Osteoblast (primary cell): ENCODE data around the gene SLC26A3. TPM values are rescaled to one million over a fixed set of nuclear protein-coding genes. Genes with fewer than 3 reads are reported as not detected.
"Not testable (repeated sequence)": the region's sequence is repeated elsewhere in the genome, so short reads cannot be mapped to it uniquely, and the experiment has no call there.

Experiments used
- DNase-seq: peaks from one replicate; pipeline ENCODE4 v3.0.0; 2011; ENCODE audit warnings: low spot score, mixed read lengths; ENCODE audit not compliant: insufficient read length; ENCODE audit errors: missing footprints
- H2AFZ ChIP-seq: 2 replicates; pipeline ENCODE4 v1.6.0; 2011; ENCODE audit warnings: mild to moderate bottlenecking, low read length
- H3K27ac ChIP-seq: 2 replicates; pipeline ENCODE4 v1.5.1; 2011; ENCODE audit warnings: mild to moderate bottlenecking, low read depth, low read length, moderate library complexity
- H3K27me3 ChIP-seq: 2 replicates; pipeline ENCODE4 v1.6.0; 2012; ENCODE audit warnings: mild to moderate bottlenecking, control low read depth, inconsistent platforms, low read length, moderate library complexity; ENCODE audit not compliant: insufficient read depth
- H3K36me3 ChIP-seq: 2 replicates; pipeline ENCODE4 v1.5.1; 2011; ENCODE audit warnings: mild to moderate bottlenecking, low read length, control low read depth, moderate library complexity; ENCODE audit not compliant: insufficient read depth
- H3K4me1 ChIP-seq: 2 replicates; pipeline ENCODE4 v1.5.1; 2011; ENCODE audit warnings: mild to moderate bottlenecking, low read length, control low read depth, moderate library complexity; ENCODE audit not compliant: insufficient read depth
- H3K4me2 ChIP-seq: 2 replicates; pipeline ENCODE4 v1.6.0; 2011; ENCODE audit warnings: mild to moderate bottlenecking, low read length; ENCODE audit not compliant: insufficient read depth
- H3K4me3 ChIP-seq: fragments of 200-600 bp; sonication (generic); 3 replicates; pipeline ENCODE4 v1.5.1; 2012; ENCODE audit warnings: mild to moderate bottlenecking, low read length, inconsistent platforms; ENCODE audit not compliant: insufficient read depth
- H3K79me2 ChIP-seq: 2 replicates; pipeline ENCODE4 v1.6.0; 2012; ENCODE audit warnings: mild to moderate bottlenecking, low read length, control low read depth, inconsistent platforms; ENCODE audit not compliant: insufficient read depth
- H3K9me3 ChIP-seq: 2 replicates; pipeline ENCODE4 v1.5.1; 2011; ENCODE audit warnings: low read depth, low read length, control low read depth
- H4K20me1 ChIP-seq: 2 replicates; pipeline ENCODE4 v1.6.0; 2012; ENCODE audit warnings: mild to moderate bottlenecking, low read length, control low read depth; ENCODE audit not compliant: insufficient read depth
- total RNA-seq: library from RNA; depleted of rRNA; stranded (reverse); fragments of >200 nt; gene quantifications from 2 replicates; pipeline ENCODE4 v1.2.3, GENCODE V29; 2012
- TF ChIP-seq, protein P1 (sequence below): IDR thresholded peaks from 2 replicates; pipeline ENCODE4 v1.5.1; 2011; ENCODE audit warnings: mild to moderate bottlenecking, low read depth, low read length, moderate library complexity; ENCODE audit errors: extremely low read depth

The SLC26A3 gene
- total RNA-seq = not detected in 2 replicates

DNA sequence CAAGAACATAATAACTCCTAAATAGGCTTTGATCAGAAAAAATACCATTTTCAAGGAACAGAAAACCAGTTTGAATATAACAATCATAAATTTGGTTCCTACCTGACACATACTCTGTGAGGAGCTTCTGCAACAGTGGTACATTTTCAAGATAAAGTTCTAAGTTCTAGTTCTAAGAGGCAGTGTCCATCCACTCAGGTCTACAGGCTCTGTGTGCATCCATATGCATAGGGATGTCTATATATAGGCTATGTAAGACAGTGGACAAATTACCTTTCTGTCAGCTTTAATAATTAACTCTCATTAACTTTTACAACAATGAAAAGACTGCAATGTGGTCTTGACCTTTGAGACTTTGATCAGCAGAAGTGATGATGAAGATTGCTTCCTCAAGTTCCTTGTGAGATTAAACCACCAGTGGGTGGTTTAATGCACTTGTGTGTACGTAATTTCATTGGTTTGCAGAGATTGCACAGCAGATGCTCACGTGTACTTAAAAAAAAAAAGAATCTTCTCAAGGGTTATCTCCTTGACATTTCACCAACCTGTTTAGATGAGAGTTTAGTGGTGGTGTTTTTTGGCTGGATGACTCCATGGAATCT, at the start of gene SLC26A3:
Gene SLC26A3 (minus strand): TSS at position 215 of the 602 bp plus-strand sequence. CDS start 8,714 bp downstream, outside the sequence.
- H3K27me3 ChIP-seq = peaks cover 18% of the 10 kb centered on the region
- no peaks in the 10 kb centered on the region for H3K9me3 ChIP-seq
- H3K4me1 ChIP-seq = no peaks in the 10 kb centered on the region
- no peak for DNase-seq
- H3K79me2 ChIP-seq = no peaks in the 10 kb centered on the region
- H2AFZ ChIP-seq = no peak within 1 kb of the TSS
- no peaks in the 10 kb centered on the region for H4K20me1 ChIP-seq
- H3K36me3 ChIP-seq = no peaks in the 10 kb centered on the region
- no peak within 1 kb of the TSS for H3K27ac ChIP-seq
- no peak within 1 kb of the TSS for H3K4me2 ChIP-seq
- TF ChIP-seq, protein P1, sequence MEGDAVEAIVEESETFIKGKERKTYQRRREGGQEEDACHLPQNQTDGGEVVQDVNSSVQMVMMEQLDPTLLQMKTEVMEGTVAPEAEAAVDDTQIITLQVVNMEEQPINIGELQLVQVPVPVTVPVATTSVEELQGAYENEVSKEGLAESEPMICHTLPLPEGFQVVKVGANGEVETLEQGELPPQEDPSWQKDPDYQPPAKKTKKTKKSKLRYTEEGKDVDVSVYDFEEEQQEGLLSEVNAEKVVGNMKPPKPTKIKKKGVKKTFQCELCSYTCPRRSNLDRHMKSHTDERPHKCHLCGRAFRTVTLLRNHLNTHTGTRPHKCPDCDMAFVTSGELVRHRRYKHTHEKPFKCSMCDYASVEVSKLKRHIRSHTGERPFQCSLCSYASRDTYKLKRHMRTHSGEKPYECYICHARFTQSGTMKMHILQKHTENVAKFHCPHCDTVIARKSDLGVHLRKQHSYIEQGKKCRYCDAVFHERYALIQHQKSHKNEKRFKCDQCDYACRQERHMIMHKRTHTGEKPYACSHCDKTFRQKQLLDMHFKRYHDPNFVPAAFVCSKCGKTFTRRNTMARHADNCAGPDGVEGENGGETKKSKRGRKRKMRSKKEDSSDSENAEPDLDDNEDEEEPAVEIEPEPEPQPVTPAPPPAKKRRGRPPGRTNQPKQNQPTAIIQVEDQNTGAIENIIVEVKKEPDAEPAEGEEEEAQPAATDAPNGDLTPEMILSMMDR = no peak
- no peak within 1 kb of the TSS for H3K4me3 ChIP-seq

DNA sequence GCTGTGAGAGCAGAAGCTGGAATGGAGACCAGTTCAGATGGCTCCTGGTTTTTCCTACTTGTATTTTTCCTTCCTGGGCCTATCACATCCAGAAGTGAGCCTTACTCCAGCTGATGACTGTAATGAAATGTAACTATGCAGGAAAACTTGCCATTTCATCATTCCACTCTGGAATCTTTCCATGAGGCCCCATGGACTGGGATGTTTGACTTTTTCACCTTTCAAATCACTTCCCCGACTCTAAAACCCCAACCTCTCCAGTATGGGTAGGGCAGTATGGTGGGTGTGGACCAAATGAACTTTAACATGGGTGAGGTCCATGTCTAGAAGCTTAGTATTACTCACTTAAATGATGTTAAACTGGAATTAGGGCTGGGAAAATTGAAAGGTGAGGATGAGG, 47.6 kb upstream of the SLC26A3 start:
- no peak for DNase-seq
- no peaks in the 10 kb centered on the region for H4K20me1 ChIP-seq
- H3K9me3 ChIP-seq = no peaks in the 10 kb centered on the region
- H3K27ac ChIP-seq = no peak overlapping the region
- peaks cover 5% of the 10 kb centered on the region for H3K27me3 ChIP-seq
- TF ChIP-seq, protein P1 = no peak
- no peak overlapping the region for H2AFZ ChIP-seq
- H3K4me2 ChIP-seq = no peak overlapping the region
- no peaks in the 10 kb centered on the region for H3K36me3 ChIP-seq
- no peaks in the 10 kb centered on the region for H3K79me2 ChIP-seq
- H3K4me3 ChIP-seq = no peak overlapping the region
- no peaks in the 10 kb centered on the region for H3K4me1 ChIP-seq

DNA sequence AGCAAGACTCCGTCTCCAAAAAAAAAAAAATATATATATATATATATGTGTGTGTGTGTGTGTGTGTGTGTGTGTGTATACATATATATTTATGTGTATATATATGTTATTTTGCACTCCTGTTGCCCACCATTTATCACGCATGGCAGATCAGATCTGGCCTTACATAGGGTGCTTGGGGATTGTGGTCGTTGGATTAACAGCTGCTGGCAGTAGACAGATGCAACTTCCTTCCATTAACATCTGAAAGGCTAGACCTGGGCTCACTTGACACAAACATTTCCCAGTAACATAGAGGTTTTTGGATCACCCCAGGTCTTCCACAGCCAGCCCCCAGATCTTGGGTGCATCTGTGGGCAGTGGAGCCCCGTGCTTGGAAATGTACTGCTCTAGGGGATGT, 47.2 kb upstream of the SLC26A3 start:
- Histone ChIP-seq H3K79me2 (no peaks in the 10 kb centered on the region), H3K4me3 (no peak overlapping the region), H3K4me2 (no peak overlapping the region), H3K27ac (no peak overlapping the region), H3K9me3 (no peaks in the 10 kb centered on the region), H2AFZ (no peak overlapping the region), H3K36me3 (no peaks in the 10 kb centered on the region), H3K4me1 (no peaks in the 10 kb centered on the region), H4K20me1 (no peaks in the 10 kb centered on the region), H3K27me3 (peaks cover 6% of the 10 kb centered on the region)
- DNase-seq = no peak
- TF ChIP-seq, protein P1 = no peak

DNA sequence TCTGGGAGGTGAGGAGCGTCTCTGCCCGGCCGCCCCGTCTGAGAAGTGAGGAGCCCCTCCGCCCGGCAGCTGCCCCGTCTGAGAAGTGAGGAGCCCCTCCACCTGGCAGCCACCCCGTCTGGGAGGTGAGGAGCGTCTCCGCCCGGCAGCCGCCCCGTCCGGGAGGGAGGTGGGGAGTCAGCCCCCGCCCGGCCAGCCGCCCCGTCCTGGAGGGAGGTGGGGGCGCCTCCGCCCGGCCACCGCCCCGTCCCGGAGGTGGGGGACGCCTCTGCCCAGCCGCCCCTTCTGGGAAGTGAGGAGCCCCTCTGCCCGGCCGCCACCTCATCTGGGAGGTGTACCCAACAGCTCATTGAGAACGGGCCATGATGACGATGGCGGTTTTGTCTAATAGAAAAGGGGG, 45.2 kb upstream of the SLC26A3 start:
- not testable (repeated sequence) for H3K27me3 ChIP-seq, H3K27ac ChIP-seq, H4K20me1 ChIP-seq, H3K4me3 ChIP-seq, DNase-seq, H3K36me3 ChIP-seq, H3K9me3 ChIP-seq, H2AFZ ChIP-seq, H3K79me2 ChIP-seq, H3K4me2 ChIP-seq, H3K4me1 ChIP-seq

DNA sequence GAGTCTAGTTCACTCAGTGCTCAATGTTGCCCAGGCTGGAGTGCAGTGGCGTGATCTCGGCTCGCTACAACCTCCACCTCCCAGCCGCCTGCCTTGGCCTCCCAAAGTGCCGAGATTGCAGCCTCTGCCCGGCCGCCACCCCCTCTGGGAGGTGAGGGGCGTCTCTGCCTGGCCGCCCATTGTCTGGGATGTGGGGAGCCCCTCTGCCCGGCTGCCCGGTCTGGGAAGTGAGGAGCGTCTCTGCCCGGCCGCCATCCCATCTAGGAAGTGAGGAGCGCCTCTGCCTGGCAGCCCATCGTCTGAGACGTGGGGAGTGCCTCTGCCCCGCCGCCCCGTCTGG, 44.8 kb upstream of the SLC26A3 start:
- not testable (repeated sequence) for H3K79me2 ChIP-seq, H3K27ac ChIP-seq, H3K4me1 ChIP-seq, H3K4me3 ChIP-seq, H2AFZ ChIP-seq, H3K36me3 ChIP-seq, DNase-seq, H3K27me3 ChIP-seq, H3K9me3 ChIP-seq, H3K4me2 ChIP-seq, H4K20me1 ChIP-seq
